ENCODE results near the gene VGLL1.

Gene VGLL1

DNA sequence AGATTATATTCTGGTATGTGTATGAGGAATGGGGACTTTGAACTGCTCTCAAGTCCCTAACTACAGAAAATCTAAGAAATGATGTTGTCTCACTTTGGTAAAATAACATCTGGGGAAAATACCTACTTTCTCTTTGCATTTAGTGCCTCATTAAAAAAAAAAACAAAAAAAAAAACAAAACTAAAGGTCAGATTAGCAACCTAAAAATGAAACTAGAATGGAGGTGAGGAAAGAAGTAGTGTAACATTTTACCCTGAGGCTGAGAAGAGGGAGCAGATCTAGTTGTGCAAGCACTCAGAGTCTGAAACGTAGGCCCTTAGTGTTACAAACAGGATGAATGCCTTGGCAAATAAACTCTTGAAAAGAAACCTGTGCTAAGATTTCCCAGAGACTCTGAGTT, 56.0 kb downstream of the VGLL1 start:
- Histone ChIP-seq H3K4me3 (ENCODE audit: low read depth, low read length) (no peak overlapping the region), H3K4me2 (ENCODE audit: low read length) (no peak overlapping the region), H3K9ac (no peak overlapping the region), H2AFZ (no peak overlapping the region), H3K27me3 (ENCODE audit: control insufficient read depth, insufficient read depth, low read length) (no peaks in the 10 kb centered on the region), H3K9me3 (ENCODE audit: control insufficient read depth, low read length) (no peaks in the 10 kb centered on the region), H3K4me1 (no peaks in the 10 kb centered on the region), H3K27ac (no peak overlapping the region), H3K36me3 (ENCODE audit: control insufficient read depth, insufficient read depth, low read length) (no peaks in the 10 kb centered on the region), H3K79me2 (no peaks in the 10 kb centered on the region)
- TF ChIP-seq, protein P1, sequence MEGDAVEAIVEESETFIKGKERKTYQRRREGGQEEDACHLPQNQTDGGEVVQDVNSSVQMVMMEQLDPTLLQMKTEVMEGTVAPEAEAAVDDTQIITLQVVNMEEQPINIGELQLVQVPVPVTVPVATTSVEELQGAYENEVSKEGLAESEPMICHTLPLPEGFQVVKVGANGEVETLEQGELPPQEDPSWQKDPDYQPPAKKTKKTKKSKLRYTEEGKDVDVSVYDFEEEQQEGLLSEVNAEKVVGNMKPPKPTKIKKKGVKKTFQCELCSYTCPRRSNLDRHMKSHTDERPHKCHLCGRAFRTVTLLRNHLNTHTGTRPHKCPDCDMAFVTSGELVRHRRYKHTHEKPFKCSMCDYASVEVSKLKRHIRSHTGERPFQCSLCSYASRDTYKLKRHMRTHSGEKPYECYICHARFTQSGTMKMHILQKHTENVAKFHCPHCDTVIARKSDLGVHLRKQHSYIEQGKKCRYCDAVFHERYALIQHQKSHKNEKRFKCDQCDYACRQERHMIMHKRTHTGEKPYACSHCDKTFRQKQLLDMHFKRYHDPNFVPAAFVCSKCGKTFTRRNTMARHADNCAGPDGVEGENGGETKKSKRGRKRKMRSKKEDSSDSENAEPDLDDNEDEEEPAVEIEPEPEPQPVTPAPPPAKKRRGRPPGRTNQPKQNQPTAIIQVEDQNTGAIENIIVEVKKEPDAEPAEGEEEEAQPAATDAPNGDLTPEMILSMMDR (IDR thresholded peaks at IDR 0.05): no peak

DNA sequence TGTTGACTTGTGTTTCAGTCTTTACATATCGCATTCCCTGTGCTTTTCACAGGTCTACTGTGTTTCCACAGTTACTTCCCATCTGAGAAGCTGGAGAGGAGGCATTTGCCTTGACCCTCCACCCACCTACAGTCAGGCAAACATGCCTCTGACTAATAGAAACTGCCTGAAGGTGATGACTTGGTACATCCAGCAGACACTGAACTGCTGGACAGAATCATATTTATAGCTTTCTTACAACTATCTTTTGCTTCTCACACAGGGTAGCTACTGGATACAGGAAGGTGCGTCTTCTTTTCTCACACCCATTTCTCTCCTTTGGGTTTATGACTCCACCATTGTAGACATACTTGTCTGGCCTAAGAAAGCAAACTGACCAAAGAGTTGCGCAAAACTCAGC, 58.0 kb downstream of the VGLL1 start:
- Histone ChIP-seq H3K36me3 (ENCODE audit: control insufficient read depth, insufficient read depth, low read length) (no peaks in the 10 kb centered on the region), H3K4me2 (ENCODE audit: low read length) (no peak overlapping the region), H3K79me2 (no peaks in the 10 kb centered on the region), H3K27ac (no peak overlapping the region), H3K4me3 (ENCODE audit: low read depth, low read length) (no peak overlapping the region), H3K27me3 (ENCODE audit: control insufficient read depth, insufficient read depth, low read length) (no peaks in the 10 kb centered on the region), H3K9ac (no peak overlapping the region), H3K4me1 (no peaks in the 10 kb centered on the region), H3K9me3 (ENCODE audit: control insufficient read depth, low read length) (no peaks in the 10 kb centered on the region), H2AFZ (no peak overlapping the region)
- TF ChIP-seq, protein P1 (IDR thresholded peaks at IDR 0.05): no peak

DNA sequence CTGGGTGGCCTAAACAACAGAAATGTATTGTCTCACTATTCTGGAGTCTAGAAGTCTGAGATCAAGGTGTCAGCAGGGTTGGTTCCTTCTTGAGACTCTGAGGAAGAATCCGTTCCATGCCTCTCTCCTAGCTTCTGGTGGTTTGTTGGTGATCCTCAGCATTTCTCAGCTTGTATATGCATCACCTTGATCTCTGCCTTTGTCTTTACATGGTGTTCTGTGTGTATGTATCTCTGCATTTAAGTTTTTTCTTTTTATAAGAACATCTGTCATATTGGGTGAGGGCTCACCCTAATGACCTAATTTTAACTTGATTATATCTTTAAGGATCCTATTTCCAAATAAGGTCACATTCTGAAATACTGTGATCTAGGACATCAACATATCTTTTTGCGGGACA, 65.3 kb downstream of the VGLL1 start:
- TF ChIP-seq, protein P1 (IDR thresholded peaks at IDR 0.05): no peak
- Histone ChIP-seq H2AFZ (no peak overlapping the region), H3K79me2 (no peaks in the 10 kb centered on the region), H3K4me3 (ENCODE audit: low read depth, low read length) (no peak overlapping the region), H3K4me1 (no peaks in the 10 kb centered on the region), H3K4me2 (ENCODE audit: low read length) (no peak overlapping the region), H3K27me3 (ENCODE audit: control insufficient read depth, insufficient read depth, low read length) (no peaks in the 10 kb centered on the region), H3K9ac (no peak overlapping the region), H3K36me3 (ENCODE audit: control insufficient read depth, insufficient read depth, low read length) (no peaks in the 10 kb centered on the region), H3K27ac (no peak overlapping the region), H3K9me3 (ENCODE audit: control insufficient read depth, low read length) (no peaks in the 10 kb centered on the region)

DNA sequence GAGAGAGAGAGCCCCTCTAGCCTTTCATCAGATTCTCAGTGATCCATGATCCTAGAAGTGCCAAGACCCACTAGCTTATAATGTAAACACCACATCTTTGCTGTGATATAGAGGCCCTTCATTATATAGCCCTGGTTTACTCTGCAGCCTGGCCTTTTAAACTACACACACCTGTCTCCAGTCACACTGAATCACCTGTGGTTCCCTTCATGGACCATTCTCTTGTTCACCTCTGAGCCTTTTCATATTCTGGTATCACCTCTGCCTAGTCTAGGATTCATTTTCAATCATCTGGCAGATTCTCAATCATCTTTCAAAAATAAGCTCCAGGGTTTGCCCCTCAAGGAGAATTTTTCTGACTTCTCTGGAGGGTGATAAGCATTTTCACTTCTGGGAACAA, 65.9 kb downstream of the VGLL1 start:
- TF ChIP-seq, protein P1 (IDR thresholded peaks at IDR 0.05): no peak
- no peak overlapping the region for H3K27ac ChIP-seq

DNA sequence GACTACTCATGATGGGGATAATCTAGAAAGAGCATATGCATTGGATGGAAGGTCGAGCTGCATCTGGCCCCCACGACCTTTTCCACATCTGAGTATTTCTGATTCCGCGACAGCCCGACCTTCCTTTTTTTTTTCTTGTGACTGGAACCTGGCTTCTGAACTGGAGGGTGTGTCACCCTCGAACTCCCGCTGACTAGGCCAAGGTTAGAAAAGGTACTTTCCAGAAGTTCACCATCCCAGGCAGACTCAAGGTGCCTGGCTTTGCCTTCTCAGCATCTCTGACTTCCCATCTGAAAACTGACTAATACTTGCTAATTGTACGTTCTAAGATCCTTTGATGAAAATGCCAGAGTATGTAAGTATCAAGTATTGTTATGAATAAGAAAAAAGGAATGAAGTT, 66.6 kb downstream of the VGLL1 start:
- H3K9me3 ChIP-seq (ENCODE audit: control insufficient read depth, low read length): no peaks in the 10 kb centered on the region
- H3K4me3 ChIP-seq (ENCODE audit: low read depth, low read length): no peak overlapping the region
- H3K36me3 ChIP-seq (ENCODE audit: control insufficient read depth, insufficient read depth, low read length): no peaks in the 10 kb centered on the region
- H3K9ac ChIP-seq: no peak overlapping the region
- no peaks in the 10 kb centered on the region for H3K4me1 ChIP-seq
- H3K27me3 ChIP-seq (ENCODE audit: control insufficient read depth, insufficient read depth, low read length): no peaks in the 10 kb centered on the region
- TF ChIP-seq, protein P1 (IDR thresholded peaks at IDR 0.05): no peak
- no peak overlapping the region for H3K27ac ChIP-seq
- no peak overlapping the region for H2AFZ ChIP-seq
- H3K4me2 ChIP-seq (ENCODE audit: low read length): no peak overlapping the region
- H3K79me2 ChIP-seq: no peaks in the 10 kb centered on the region

More for the DNA sequence above, 65.9 kb downstream of the VGLL1 start:
- Histone ChIP-seq H3K9me3 (ENCODE audit: control insufficient read depth, low read length) (no peaks in the 10 kb centered on the region), H3K36me3 (ENCODE audit: control insufficient read depth, insufficient read depth, low read length) (no peaks in the 10 kb centered on the region), H3K27me3 (ENCODE audit: control insufficient read depth, insufficient read depth, low read length) (no peaks in the 10 kb centered on the region), H3K79me2 (no peaks in the 10 kb centered on the region), H3K4me2 (ENCODE audit: low read length) (no peak overlapping the region), H3K4me1 (no peaks in the 10 kb centered on the region), H3K9ac (no peak overlapping the region), H3K4me3 (ENCODE audit: low read depth, low read length) (no peak overlapping the region), H2AFZ (no peak overlapping the region)

Data from parathyroid adenoma (tissue), 2 donors.